ENCODE measurements around the gene REX1BD. TPM values are rescaled to one million over a fixed set of nuclear protein-coding genes. Genes with fewer than 3 reads are reported as not detected.
A peak's percentile ranks its signal among the peaks of the same experiment; 100 is the strongest.

Gene REX1BD
- total RNA-seq, 1 experiment from 2014 or later: 61.4 TPM

- no peaks in the 10 kb centered on the region for H3K27me3 ChIP-seq (replicated peaks; ENCODE audit: insufficient read depth, low read depth, low read length, poor library complexity)
- DNase-seq (ENCODE audit: low spot score): peak; percentile 89
- H3K4me3 ChIP-seq (ENCODE audit: low read depth, low read length, poor library complexity, severe bottlenecking): peak overlapping the region; percentile 56
- TF ChIP-seq CTCF (conservative IDR thresholded peaks at IDR 0.05; ENCODE audit: low read depth, low read length) (no peak), EZH2 (IDR thresholded peaks at IDR 0.05; ENCODE audit: borderline replicate concordance, low read depth, low read length, poor library complexity, severe bottlenecking) (no peak)
- no peak overlapping the region for H3K27ac ChIP-seq (ENCODE audit: low read depth, low read length, poor library complexity, severe bottlenecking)
- BruUV-seq (replicated peaks): no TSS peak
- no peaks in the 10 kb centered on the region for H3K9me3 ChIP-seq (ENCODE audit: low read depth, low read length, poor library complexity, severe bottlenecking)
- ChIA-PET CTCF (no interaction called here), POLR2A (ENCODE audit: low non-redundant PET) (interaction anchor here (0.8 kb wide), 1 partner anchor 279 kb away, joined by 12 read pairs; no protein-coding TSS in a partner anchor)
- peaks cover 10% of the 10 kb centered on the region for H3K4me1 ChIP-seq (ENCODE audit: insufficient read depth, low read length, poor library complexity, severe bottlenecking)
- intact Hi-C loops (cut with micrococcal nuclease; ENCODE audit: unreplicated experiment): no loop called here
- H3K36me3 ChIP-seq (ENCODE audit: insufficient read depth, low read length, poor library complexity, severe bottlenecking): peaks cover 25% of the 10 kb centered on the region
These were observed 44.7 kb upstream of the REX1BD start for GRCh38 chr19:18543814-18544475.

DNA sequence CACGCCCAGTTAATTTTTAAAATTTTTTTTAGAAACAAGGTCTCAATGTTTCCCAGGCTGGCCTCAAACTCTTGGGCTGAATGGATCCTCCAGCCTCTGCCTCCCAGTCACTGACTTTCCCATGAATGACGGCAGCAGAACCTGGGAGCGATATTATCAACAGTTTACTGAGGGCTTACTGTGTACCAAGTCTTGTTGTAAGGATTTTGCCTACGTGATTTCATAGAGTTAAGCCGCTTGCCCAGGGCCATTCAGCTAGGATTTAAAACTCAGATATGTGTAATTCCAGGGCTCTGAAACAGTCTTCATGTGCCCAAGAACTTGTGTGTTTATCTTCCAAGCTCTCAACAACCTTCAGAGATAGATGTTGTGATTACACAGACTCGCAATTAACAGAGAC lies 37.0 kb upstream of the REX1BD start:
- no peaks in the 10 kb centered on the region for H3K27me3 ChIP-seq (replicated peaks; ENCODE audit: insufficient read depth, low read depth, low read length, poor library complexity)
- CTCF ChIA-PET: interaction anchor here (0.6 kb wide), 1 partner anchor 295 kb away, joined by 4 read pairs; no protein-coding TSS in a partner anchor
- TF ChIP-seq CTCF (conservative IDR thresholded peaks at IDR 0.05; ENCODE audit: low read depth, low read length): no peak
- no peak for TF ChIP-seq EZH2 (IDR thresholded peaks at IDR 0.05; ENCODE audit: borderline replicate concordance, low read depth, low read length, poor library complexity, severe bottlenecking)
- no TSS peak for BruUV-seq (replicated peaks)
- POLR2A ChIA-PET (ENCODE audit: low non-redundant PET): no interaction called here
- no peaks in the 10 kb centered on the region for H3K9me3 ChIP-seq (ENCODE audit: low read depth, low read length, poor library complexity, severe bottlenecking)
- no peaks in the 10 kb centered on the region for H3K36me3 ChIP-seq (ENCODE audit: insufficient read depth, low read length, poor library complexity, severe bottlenecking)
- no peak overlapping the region for H3K4me3 ChIP-seq (ENCODE audit: low read depth, low read length, poor library complexity, severe bottlenecking)
- no peaks in the 10 kb centered on the region for H3K4me1 ChIP-seq (ENCODE audit: insufficient read depth, low read length, poor library complexity, severe bottlenecking)
- no peak overlapping the region for H3K27ac ChIP-seq (ENCODE audit: low read depth, low read length, poor library complexity, severe bottlenecking)
- intact Hi-C loops (cut with micrococcal nuclease; ENCODE audit: unreplicated experiment): no loop called here
- no peak for DNase-seq (ENCODE audit: low spot score)

- ChIA-PET CTCF (interaction anchor here (0.7 to 1.0 kb wide), 3 partner anchors 73 to 369 kb away, joined by 3 to 4 read pairs (median 3); no protein-coding TSS in a partner anchor), POLR2A (ENCODE audit: low non-redundant PET) (interaction anchor here (0.7 kb wide), 3 partner anchors 14 to 139 kb away, joined by 7 to 16 read pairs (median 10); partner anchors contain the start of gene UBA52)
- Histone ChIP-seq H3K36me3 (ENCODE audit: insufficient read depth, low read length, poor library complexity, severe bottlenecking) (peaks cover 9% of the 10 kb centered on the region), H3K4me3 (ENCODE audit: low read depth, low read length, poor library complexity, severe bottlenecking) (peak within 1 kb of the TSS; percentile 87), H3K4me1 (ENCODE audit: insufficient read depth, low read length, poor library complexity, severe bottlenecking) (peaks cover 4% of the 10 kb centered on the region), H3K27ac (ENCODE audit: low read depth, low read length, poor library complexity, severe bottlenecking) (peak within 1 kb of the TSS; percentile 85), H3K27me3 (replicated peaks; ENCODE audit: insufficient read depth, low read depth, low read length, poor library complexity) (no peaks in the 10 kb centered on the region), H3K9me3 (ENCODE audit: low read depth, low read length, poor library complexity, severe bottlenecking) (no peaks in the 10 kb centered on the region)
- TF ChIP-seq EZH2 (IDR thresholded peaks at IDR 0.05; ENCODE audit: borderline replicate concordance, low read depth, low read length, poor library complexity, severe bottlenecking) (no peak), CTCF (conservative IDR thresholded peaks at IDR 0.05; ENCODE audit: low read depth, low read length) (no peak)
- BruUV-seq (replicated peaks): no TSS peak
- peak; percentile 99 for DNase-seq (ENCODE audit: low spot score)
- intact Hi-C loops (cut with micrococcal nuclease; ENCODE audit: unreplicated experiment): loop anchor here (1.0 kb wide), 1 partner anchor 35 kb away; the partner anchor contains the start of gene ELL
These were observed 31.0 kb upstream of the REX1BD start, which contains the start of gene KXD1 for GRCh38 chr19:18557411-18558201. Gene KXD1 (plus strand): TSS chr19:18557870. CDS start chr19:18562057, 4,187 bp downstream.
